GM21619 (cell line): ENCODE measurements around the gene RPN1.
"Not testable (repeated sequence)": the region's sequence is repeated elsewhere in the genome, so short reads cannot be mapped to it uniquely, and the experiment has no call there.

Experiments
- ATAC-seq: cut with Tn5 transposase; IDR thresholded peaks from one replicate; pipeline ENCODE4 v1.9.1; 2021; ENCODE audit not compliant: unreplicated experiment

The RPN1 gene

GRCh38 chr3:128650096-128651050, at the start of gene RPN1:
RPN1 (minus strand) TSS chr3:128650818; CDS start chr3:128650800, 18 bp downstream.
- peak; percentile 91 for ATAC-seq

GRCh38 chr3:128698211-128699047, 47.8 kb upstream of the RPN1 start:
- ATAC-seq: no peak

- no peak for ATAC-seq
Measured at GRCh38 chr3:128697341-128697740, 46.7 kb upstream of the RPN1 start.

- no peak for ATAC-seq
Measured at GRCh38 chr3:128693696-128694095, 43.1 kb upstream of the RPN1 start.

- no peak for ATAC-seq
Measured at GRCh38 chr3:128689060-128689459, 38.4 kb upstream of the RPN1 start.

- ATAC-seq: no peak
Measured at GRCh38 chr3:128686465-128686864, 35.8 kb upstream of the RPN1 start.

- no peak for ATAC-seq
Measured at GRCh38 chr3:128684986-128685726, 34.5 kb upstream of the RPN1 start.

GRCh38 chr3:128683957-128684356, 33.3 kb upstream of the RPN1 start:
- ATAC-seq: no peak

GRCh38 chr3:128681369-128681829, 30.8 kb upstream of the RPN1 start:
- no peak for ATAC-seq

- ATAC-seq: peak; percentile 91
Measured at GRCh38 chr3:128680603-128681368, 30.2 kb upstream of the RPN1 start.

GRCh38 chr3:128679338-128679737, 28.7 kb upstream of the RPN1 start:
- no peak for ATAC-seq

- not testable (repeated sequence) for ATAC-seq
Measured at GRCh38 chr3:128675802-128676201, 25.2 kb upstream of the RPN1 start.

GRCh38 chr3:128674161-128674784, 23.7 kb upstream of the RPN1 start:
- ATAC-seq: no peak

GRCh38 chr3:128667641-128668040, 17.0 kb upstream of the RPN1 start:
- ATAC-seq: no peak

- no peak for ATAC-seq
Measured at GRCh38 chr3:128665362-128666021, 14.9 kb upstream of the RPN1 start.

- ATAC-seq: no peak
Measured at GRCh38 chr3:128663151-128663550, 12.5 kb upstream of the RPN1 start.

- no peak for ATAC-seq
Measured at GRCh38 chr3:128655531-128655930, 4.9 kb upstream of the RPN1 start.

GRCh38 chr3:128653993-128654805, 3.6 kb upstream of the RPN1 start:
- not testable (repeated sequence) for ATAC-seq
